ENCODE results near the gene KRT72.
A peak's percentile ranks its signal among the peaks of the same experiment; 100 is the strongest.

The KRT72 gene

DNA sequence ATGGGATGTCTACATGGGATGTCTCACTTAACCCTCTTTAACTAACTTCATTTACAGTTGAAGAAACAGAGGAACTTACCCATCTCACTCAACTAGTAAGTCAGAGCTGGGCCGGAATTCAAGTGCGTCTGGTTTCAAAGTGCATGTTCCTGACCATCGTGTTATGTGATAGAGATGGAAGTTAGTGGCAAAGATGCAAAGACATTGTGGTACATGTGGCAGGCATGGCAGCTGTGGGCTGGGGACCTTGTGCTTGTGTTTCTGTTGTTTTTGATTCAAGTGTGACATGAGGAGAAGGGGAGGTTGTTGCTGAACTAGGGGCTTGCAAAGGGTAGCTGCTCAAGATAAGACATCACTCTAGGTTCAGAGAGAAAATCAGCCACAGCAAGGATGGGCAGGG, 25.3 kb downstream of the KRT72 start:
- DNase-seq, result peak; percentile 19

DNA sequence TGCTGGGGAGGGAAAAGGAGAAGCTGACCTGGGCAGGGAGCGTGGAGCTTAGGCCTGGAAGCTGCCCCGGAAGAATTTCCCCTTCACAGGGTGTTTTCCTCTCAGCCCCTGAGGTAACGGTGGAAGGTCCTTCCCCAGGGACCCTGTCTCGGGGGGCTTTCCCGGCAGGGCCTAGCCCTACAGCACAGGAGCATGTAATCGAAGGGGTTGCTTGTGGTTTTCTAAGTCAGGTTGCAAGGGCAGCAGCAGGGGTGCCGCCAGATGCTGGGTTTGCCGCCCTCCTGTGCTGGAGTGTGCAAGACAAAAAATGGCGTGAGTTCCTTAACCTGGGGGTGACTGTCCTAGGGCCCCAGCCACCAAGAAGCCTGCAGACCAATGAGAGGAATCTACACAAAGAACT, 26.0 kb downstream of the KRT72 start:
- DNase-seq, result peak; percentile 19

DNA sequence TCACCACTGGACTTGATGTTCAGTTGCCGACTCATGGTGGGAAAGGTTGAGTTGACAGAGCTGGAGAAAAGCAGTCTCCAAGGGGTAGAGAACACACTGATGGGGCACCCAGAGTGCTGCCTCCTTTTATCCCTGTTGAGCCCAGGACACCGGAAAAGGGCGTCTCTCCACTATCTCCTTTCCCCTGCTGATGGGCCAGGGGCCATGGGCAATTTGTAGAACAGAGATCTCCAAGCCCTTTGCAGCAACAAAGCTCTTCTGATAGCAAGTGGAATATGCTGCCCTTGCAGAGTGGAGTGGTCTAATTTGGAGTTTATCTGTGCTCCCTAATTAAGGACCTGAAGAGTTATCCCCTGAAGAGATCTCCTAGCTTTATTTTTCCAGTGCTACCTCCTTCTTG, 27.5 kb downstream of the KRT72 start, which contains the start of gene KRT74:
KRT74 (minus strand) TSS at position 101 of the 400 bp plus-strand sequence; CDS start at position 35, 66 bp downstream.
- DNase-seq, result peak; percentile 4

DNA sequence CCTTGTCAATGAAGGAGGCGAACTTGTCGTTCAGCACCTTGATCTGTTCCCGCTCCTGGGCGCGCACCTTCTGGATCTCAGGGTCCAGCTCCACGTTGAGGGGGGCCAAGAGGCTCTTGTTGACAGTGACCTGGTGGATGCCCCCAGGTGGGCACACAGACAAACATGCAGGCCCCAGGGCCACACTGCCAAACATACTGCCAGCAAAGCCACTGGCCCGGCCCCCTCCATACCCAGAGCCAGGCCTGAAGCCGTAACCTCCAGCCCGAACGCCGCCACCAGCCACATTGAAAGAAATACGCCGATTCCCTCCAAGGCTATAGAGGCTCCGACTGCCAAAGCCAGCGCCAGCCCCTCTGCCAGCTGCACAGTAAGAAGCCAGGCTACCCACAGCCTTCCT, 28.0 kb downstream of the KRT72 start:
- peak; percentile 4 for DNase-seq

DNA sequence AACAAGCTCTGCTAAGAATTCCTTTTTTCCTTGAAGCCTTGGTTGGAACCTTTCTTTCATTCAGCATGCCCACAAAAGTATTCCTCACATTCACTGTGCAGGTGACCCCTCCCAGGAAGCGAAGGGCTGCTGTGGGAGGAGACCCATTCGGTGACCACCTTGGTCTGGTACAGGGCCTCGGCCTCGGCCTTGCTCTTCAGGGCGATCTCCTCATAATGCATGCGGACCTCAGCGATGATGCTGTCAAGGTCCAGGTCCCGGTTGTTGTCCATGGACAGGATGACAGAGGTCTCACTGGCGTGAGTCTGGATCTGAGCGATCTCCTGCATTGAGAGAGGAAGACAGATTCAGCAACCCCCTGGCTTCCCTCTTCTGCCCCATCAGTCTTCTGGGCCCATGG, 30.8 kb downstream of the KRT72 start:
- DNase-seq, result no peak

DNA sequence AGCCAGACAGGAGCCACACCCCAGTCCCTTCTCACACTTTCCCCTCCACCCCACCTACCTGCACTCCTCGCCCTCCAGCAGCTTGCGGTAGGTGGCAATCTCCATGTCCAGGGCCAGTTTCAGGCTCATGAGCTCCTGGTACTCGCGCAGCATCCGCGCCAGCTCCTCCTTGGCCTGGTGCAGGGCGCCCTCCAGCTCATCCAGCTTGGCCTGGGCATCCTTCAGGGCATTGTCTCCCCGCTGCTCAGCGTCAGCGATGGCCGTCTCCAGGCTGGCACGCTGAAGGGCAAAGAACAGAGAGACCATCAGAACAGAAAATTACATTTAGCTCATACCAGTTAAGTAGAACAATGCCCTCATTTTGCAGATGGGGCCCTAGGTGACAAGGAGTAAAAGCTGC, 33.2 kb downstream of the KRT72 start:
- no peak for DNase-seq

DNA sequence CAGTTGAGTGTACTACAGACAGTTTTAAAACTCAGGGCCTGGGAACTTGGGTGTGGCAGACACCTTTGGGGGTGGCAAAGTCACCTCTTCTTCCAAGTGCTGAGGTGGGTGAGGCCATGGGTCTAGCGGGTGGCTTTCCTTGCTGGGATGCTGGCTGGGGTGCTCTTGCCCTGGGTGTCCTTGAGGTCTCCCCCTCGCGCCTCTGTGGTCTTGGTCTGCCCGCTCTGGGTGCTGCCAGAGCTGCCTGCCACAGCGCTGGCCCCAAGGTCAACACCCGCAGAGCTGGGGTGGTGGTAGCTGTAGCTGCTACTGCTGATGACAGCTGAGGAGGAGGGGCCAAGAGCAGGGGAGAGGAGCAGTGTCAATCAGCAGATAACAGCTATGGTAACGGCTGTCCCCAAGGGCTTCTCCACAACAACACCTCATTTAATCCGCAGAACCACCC, 34.4 kb downstream of the KRT72 start:
- DNase-seq, result no peak

DNA sequence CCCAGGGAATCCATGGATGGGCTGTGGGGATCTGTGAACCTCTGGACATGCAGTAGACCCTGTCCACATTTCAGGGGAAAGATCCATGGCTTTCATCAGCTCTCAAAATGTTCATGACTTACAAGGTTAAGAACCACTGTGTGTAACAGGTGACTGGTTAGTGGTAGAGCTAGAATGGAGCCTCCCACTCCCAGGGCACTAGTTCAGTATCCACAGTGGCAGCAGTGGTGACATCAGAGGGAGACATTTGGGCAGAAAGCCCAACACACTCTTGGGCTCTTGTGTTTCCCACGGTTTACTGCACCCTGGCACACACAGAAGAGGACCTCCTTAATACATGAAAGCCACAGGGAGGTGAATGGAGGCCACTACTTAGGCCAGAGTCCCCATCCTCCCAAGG, 36.7 kb downstream of the KRT72 start:
- no peak for DNase-seq

DNA sequence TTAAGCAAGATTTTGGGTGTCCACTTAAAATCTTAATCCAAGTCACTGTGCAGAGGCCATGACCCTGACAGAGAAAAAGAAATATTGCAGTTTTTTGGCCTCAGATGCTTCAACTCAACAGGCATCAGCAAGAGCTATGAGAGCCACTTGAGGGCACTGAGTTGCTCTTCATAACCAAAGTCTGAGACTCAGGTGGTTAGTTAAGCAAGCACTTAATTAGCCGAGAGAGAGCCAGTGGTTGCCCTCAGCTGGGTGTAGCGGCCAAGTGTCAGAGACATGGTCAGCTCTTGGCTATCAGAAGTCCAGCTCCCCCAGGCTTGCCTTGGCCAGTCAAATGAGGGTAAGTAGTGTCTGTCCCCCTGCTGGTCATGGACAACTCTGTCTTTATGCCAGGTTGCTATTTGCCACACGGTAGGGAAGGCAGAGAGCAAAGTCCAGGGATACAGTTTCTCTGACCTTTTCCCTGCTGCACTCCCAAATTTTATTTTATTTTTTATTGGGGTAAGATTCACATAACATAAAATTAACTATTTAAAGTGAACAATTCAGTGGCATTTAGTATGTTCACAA, 39.3 kb downstream of the KRT72 start:
- no peak for DNase-seq

DNA sequence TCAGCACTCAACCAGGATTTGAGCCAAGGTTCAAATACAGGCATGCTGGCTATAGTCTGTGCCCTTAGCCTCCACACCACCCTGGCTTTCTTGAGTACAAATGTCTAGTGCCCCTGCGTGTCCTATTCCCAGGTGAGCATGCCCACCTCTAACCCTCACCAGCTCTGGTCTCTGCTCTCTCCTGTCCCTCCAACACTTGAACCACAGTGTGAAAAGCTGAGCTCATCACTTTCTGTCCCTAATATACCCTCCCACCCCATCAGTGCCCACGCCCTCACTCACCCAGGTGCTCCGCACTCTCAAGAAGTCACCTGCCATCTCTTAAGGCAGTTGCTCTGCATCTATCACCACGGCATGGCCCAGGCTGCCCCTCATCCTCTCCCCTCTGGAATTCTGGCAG, 41.3 kb downstream of the KRT72 start:
- DNase-seq, result no peak

DNA sequence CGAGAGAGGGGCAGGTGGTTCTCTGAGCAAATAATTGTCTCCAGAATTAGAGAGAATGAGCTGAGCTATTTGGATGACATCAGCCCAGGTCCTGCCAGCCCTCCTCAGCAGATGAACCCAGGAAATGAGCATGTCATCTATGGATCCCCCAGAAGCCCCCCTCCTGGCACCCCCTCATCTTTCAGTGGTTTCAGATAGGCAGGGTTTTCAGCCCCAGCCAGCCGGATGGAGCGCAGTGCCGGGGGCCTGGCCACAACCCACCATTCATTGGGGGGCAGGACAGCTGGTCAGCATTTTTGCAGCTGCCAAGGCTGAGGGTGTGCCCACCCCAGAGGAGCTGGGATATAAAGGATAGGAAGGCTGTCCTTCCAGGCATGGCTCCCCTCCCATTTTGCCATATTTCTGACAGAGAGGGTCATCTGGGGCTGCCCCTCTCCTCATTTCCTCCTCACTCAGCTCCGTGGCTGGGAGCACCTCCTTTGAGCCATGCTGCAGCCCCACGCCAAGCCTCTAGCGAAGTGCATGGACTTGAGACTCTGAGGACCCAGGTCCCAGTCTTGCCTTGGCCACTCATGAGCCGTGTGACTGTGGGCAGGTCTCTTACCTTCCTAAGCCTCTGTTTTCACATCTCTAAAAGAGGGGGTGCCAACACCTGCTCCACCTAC, 42.4 kb downstream of the KRT72 start:
- DNase-seq, result no peak

DNA sequence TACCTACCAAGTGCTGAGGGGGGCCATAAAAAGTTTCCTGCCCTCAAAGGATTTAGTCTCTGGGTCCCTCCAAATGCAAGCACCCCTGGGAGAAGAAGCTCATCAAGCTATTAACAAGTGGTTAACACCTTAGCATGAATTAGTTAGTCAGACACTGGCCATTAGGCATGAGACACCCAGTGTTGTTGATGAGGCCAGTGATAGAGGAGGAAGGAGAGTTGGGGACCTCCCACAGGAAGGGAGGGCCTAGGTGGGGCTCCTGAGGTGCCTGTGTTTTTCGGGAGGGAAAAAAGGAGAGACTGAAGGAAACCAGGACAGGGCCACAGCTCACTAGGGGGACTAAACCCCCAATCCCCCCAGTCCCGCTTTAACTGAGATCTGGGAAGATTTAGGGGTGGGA, 43.8 kb downstream of the KRT72 start:
- DNase-seq, result no peak

DNA sequence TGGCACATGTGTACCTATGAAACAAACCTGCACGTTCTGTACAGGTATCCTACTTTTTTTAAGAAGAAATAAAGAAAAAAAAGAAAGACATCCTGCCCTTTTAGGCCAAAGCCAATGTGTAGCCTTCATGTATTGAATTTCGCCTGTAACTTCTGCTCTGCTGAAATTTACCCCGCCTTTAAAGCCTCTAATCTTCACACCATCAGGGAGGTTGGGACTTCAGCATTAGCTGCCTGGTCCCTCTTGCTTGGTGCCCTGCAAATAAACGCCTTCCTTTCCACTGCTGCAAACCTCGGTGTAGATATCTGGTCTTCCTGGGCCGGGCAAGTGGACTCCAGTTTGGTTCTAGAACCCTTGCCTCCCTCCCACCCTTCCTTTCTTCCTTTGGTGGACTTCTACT, 45.7 kb downstream of the KRT72 start:
- no peak for DNase-seq

DNA sequence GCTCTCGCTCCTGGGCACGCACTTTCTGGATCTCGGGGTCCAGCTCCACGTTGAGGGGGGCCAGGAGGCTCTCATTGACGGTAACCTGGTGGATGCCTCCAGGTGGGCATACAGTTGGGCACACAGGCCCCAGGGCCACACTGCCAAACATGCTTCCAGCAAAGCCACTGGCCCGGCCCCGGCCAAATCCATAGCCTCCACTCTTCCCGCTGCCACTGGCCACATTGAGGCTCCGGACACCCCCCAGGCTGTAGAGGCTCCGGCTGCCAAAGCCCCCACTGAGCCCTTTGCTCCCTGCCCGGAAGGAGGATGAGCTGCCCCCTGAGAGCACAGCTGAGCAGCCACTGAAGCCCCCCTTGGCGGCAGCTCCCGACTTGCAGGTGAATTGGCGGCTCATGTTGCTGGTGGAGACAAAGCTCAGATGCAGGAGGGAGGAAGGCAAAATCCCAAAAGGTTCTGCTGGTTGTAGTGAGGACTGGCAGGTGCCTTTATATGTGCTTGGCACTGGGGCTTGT, 48.5 kb downstream of the KRT72 start, which contains the start of gene KRT71:
KRT71 (minus strand) TSS at position 465 of the 515 bp plus-strand sequence; CDS start at position 397, 68 bp downstream.
- no peak for DNase-seq

DNA sequence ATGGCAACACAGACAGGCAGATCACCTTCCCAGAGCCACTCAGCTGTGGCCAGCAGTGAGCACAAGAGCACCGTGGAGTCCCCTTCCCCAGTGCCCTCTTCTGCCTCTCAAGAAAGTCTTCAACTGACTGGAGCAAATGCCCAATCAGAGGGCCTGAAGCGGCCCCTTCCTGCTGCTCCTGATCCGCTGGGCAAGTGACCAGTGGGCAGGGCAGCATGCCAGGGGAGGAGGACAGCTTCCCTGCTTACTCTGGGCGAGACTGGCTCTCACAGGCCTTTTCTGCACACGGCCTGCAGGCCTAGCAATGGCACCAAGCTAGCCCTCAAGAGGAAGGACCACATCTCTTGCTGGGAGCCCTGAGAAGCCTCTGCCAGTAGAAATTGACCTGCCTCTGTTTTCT, 49.2 kb downstream of the KRT72 start:
- DNase-seq, result no peak

DNA sequence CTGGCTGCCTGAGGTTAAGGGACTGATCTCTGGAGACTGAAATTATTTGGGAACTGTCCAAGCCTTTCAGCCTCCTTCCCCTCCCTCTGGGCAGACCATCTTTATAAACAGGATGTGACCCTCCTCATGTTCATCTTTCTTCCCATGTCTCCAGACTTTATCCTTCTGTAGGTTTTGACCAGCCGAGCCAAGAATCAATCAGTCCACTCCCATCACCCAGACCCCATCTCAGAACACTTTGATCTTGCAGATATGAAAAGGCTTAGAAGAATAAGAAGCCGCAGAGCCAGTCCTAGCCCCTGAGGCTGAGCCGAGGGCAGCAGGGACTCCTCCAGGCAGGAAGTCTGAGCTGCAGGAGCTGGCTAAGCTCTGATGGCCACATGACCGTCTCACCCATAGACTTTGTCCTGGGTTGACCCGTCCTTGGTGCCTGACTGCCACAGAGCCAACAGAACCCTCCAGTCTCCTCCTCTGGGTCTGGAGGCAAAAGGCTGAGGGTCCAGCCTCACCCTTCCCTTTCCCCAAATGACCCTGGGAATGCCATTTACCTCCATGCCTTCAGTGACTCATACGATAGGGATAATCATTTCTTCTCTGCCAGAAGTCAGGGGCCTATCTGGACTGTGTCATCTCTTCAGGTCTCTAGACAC, 49.9 kb downstream of the KRT72 start:
- DNase-seq, result no peak

DNA sequence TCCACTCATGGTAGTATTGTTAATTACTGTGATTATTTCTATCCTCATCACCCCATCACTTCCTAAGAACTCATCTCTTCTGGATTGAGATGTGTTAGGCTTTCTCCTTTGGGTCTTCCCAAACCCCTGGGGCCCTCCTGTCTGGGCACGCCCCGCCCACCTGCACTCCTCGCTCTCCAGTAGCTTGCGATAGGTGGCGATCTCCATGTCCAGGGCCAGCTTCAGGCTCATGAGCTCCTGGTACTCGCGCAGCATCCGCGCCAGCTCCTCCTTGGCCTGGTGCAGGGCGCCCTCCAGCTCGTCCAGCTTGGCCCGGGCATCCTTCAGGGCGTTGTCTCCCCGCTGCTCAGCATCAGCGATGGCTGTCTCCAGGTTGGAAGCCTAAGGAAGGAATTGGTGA, 55.1 kb downstream of the KRT72 start:
- no peak for DNase-seq

DNA sequence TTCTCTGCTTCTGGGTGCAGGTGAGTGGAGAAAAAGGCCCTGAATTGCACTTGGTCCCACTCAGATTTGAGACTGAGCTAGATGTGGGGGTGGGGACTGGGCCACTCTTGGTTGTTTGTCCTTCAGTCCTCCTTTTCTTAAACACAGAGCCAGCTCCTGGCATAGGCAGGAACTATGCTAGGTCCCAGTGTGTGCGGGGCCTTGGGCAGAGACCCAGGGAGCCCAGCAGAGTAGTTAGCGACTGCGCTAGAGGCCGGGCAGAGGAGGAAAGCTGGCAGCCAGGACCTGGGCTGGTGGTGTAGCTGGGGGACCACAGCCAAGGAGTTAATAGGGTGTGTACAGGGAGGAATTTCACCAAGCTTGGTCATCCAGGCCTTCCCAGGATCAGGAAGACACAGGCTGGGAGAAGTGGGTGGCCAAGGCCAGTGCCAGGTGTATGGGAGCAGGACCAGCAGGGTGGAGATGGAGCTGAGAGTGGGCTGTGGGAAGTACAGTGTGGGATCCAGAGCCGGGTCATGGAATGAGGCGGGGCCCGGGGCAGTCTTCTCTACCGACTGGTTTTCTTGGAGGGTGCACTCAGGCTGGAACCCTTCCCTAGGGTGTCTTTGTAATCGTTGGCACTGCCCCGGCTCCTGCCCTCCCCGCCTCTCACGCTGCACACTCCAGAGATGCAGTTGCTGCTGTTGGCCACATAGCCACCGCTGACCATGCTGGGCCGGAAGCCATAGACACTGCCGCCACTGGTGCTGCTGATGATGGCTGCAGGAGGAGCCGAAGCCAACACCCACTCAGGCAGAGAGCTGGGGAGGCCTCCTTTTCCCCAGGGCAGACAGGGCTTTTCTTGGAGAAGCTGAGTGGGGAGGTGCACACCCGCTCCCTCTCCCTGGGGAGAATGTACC, 57.0 kb downstream of the KRT72 start:
- DNase-seq, result no peak

DNA sequence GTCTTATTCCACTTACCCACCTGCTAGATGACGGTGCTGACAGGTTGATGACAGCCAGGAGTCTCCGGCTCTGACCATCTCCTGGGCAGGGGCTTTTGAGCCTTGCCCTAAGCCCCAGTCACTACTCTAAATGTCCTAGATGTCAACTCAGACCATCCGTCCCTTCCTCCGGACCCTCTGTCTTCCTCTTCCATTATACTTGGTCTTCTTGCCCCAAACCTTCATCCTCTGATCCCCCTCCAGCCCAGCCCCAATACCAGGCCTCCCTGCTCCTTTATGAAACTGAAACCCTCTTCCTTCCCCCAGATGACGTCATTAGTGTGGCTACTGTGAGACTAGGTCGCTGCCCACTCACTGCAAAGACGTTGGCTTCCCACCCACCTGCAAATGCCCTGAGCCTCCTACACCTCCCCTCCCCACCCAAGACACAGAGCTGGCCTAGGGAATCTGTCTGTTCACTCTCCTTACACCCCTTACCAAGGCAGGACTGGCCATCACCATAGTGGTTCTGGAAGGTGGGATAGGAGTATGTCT, 58.4 kb downstream of the KRT72 start:
- DNase-seq, result no peak

DNA sequence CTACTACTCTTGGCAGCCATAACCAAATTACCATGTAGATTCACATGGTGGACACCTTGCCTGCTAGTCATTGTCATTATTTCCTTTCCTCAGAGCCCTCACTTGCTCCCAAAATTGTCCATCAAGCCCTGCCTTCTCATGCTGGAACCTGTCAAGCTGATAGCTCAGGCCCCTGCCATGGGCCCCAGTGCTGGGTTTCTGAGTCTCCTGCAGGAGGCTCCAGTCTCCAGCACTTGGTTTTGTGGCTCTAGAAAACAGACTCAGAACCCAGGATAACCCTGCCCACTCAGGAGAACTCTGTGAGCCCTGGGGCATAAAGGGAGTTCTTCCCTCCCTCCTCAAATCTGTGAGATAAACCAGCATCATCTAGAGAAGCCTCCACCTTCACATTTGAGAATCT, 59.1 kb downstream of the KRT72 start:
- no peak for DNase-seq

DNA sequence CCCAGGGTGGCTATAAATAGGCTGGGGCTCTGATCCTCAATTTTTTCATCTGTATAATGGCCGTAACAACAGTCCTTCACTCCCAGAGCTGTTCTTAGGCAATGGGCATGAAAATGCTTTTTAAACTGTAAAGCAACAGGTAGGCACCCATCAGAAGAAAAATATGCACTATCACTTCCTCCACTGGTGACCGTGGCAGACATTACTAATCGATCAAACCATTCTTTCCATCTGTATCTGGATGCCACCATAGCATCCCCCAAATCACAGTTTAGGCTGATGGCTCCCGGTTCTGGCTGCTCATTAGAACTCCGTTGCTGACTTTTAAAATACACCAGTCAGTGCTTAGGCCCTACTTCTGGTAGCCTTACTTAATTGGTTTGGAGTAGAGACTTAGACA, 59.6 kb downstream of the KRT72 start:
- DNase-seq, result no peak

DNA sequence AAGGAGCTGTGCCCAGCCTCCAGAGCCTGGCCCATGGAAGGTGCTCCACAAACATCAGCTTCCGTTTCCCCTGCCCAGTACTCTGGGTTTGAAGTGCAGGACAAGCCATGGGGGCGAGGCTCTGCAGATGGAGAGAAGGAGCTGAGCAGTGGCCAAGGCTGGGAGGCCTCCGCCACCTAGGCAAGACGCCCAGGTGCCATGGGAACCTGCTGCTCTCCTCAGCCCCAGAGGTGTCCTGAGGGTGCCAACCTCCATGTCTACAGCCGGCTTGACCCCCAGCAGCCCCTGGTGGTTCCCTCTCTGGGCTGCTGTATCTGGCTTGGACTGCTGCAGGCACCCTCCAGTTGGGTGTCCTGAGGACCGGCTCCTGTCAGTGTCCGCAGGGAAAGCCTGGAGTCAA, 60.7 kb downstream of the KRT72 start:
- DNase-seq, result no peak

DNA sequence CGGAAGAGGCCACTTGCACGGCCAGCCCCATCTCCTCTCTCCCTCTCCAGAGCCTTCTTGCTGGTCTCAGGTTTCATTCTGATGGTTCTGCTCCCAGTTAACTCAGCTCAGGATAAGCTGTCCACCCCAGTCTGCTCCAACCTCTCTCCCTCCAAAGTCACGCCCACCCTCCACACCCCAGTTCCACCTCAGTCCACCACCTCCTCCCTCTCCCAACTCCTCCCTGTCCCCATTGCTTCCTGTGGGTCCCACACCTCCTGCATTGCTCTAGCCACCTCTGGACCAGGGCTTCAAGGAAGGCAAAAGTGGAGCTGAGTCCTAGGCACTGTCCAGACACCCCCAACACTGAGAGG, 61.5 kb downstream of the KRT72 start:
- no peak for DNase-seq
